ENCODE measurements around the gene ATRN.

The ATRN gene

GRCh38 chr20:3697588-3698305, 226.9 kb downstream of the ATRN start:
- DNase-seq (ENCODE audit: low spot score), result no peak

- DNase-seq (ENCODE audit: low spot score), result no peak
Observed at GRCh38 chr20:3698591-3699001, 227.8 kb downstream of the ATRN start.

- no peak for DNase-seq (ENCODE audit: low spot score)
Observed at GRCh38 chr20:3699037-3699436, 228.2 kb downstream of the ATRN start.

Data from hematopoietic multipotent progenitor cell treated with erythropoietin and hydrocortisone succinate and interleukin-3 and kit ligand, for 17 days (in vitro differentiated cells).